T-helper 9 cell (primary cell): ENCODE results near the gene CBARP.
"Not testable (repeated sequence)": the region's sequence is repeated elsewhere in the genome, so short reads cannot be mapped to it uniquely, and the experiment has no call there.

ENCODE experiments used
- DNase-seq: peaks from one replicate; pipeline ENCODE4 v3.0.0-alpha.2; 2020

CBARP gene

DNA sequence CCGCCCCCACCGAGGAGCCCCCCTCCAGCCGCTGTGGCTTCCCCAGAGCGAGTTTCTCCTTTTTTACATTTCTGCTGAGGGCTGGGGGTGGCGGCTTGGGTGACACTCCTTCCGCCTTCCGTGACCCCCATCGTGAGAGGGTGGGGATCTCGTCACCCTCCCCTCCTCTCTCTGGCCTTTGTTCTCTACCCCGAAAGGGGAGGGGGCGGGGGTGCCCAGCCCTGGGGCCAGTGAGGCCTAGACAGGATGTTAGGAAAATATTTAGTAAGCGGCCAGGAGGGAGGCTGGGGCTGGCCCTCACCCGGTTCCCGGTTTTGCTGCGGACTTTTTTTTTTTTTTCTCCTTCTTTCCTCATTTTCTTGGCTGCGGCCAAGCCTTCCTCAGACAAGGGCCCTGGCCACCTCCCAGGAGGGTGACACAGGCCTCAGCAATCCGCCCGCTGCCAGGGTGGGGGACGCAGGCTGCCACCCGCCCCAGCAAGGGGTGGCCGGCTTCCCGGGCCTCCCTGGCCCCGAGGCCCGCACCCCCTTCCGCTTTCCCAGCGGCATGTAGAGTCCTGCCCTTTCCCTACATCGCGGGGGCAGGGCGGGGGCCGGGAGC lies 14.5 kb upstream of the CBARP start:
- DNase-seq = no peak

DNA sequence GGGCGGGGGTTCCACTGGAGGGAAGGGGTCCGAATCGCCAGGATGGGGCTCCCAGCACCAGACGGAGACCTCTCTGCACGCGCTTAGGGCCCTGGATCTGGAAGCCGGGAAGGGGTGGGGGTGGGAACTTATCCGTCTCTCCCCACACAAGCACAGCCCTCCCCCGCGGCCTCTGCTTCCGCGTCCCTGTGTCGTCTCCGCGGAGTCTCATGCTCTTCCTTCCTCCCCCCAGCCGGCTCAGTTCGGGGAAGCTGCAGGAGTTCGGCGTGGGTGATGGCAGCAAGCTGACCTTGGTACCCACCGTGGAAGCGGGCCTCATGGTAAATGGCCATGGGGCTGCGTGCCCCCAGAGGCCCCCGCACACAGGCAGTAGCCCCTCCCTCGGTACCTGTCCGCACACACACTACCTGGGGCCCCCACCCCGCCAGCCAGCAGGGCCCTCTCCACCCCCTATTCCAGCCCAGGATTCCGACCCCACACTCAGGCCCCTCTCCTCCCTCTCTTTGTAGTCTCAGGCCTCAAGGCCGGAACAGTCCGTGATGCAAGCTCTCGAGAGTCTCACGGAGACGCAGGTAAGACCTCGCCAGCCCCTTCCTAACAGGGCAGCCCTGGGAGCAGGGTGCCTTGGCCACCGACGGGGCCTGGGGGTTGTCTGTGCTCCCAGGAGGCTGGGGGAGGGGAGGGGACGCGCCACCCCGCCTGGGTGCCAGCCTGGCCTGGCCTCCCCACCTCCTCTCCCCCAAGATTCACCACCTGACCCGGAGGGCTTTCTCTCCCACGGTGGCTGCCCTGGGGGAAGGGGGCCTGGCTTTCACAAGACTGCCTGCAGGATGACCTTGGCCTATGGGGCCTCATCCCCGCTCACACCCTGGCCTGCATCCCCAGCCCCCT lies 13.8 kb upstream of the CBARP start:
- DNase-seq = peak; percentile 58

DNA sequence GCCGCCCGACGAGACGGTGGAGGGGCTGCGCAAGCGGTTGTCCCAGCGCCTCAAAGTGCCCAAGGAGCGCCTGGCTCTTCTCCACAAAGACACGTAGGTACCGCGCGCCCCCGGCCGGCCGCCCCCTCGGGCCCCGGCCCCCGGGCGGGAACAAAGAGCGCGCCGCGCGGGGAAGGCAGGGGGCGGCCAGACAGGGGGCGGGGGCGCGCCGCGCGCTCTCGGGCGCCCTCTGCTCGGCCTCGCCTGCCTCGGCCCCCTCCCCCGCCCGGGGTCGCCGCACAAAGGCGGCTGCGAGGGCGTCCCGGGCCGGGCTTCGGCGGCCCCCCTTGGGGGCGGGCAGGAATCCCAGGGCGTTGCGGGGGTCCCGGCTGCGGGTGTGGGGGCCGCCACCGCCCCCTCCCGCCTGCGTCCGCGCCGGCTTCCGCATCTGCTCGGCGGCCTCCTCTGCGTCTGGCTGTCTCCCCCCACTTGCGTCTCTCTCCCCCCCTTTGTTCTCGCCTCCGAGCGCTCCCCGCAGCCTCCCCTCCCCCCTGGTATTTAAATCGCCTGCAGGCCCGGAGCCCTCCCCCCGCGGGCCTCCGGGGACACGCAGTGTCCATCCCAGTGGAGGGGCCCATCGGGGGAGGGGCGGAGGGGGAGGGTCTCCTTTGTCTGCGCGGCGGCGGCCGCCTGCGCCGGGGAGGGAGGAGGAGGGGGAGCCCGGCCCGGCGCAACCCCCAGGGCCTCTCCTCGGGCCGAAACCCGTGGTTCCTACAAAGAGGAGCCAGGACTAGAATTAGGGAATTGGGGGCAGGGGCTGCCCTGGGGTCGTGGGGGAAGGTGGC lies 12.8 kb upstream of the CBARP start:
- peak; percentile 56 for DNase-seq

DNA sequence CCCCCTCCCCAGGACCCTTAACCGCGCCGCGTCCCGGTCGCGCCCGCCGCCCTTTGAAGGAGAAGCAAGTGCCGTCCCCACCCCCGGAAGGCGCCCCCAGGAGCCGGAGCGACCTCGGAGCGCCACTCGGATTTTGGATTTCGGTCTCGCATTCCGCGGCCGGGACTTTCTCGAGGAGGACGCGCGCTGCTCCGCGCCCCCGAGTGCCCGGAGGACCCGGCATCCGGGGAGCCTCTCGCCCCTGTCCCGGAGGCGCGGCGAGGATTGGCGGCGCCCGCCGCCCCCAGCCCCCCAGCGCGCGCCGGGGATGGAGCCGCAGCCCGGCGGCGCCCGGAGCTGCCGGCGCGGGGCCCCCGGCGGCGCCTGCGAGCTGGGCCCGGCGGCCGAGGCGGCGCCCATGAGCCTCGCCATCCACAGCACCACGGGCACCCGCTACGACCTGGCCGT lies 12.2 kb upstream of the CBARP start:
- no peak for DNase-seq

DNA sequence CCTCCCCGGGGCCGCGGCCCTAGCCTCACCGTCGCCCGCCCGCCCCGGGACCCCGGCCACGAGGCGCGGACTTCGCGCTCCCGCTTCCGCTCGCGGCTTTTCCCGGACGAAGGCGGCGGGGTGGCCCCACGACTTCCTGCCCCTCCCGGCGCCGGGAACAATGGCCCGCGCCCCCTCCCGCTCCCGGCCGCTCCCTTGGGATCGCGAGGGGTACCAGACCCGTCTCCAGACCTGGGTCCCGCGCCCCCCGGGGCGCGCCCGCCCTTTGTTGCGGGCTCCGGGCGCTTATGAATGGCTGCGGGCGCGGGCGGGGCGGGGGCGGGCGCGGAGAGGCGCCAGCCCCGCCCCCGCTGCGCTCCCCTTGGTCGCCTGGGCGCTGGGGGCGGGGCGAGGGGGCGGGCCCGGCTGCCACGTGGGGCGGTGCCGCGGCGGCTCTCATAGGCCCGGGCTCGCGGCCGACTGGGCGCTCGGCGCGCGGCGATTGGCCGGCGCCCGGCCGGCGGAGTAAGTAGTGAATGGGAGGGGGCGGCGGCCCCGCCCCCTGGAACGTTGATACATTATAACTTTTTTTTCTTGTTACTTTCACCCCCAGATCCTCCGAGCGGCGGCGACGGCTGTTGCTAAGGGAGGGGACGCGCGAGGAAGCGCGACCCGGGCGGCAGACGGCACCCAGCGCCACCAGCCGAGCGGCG lies 11.6 kb upstream of the CBARP start:
- peak; percentile 87 for DNase-seq

DNA sequence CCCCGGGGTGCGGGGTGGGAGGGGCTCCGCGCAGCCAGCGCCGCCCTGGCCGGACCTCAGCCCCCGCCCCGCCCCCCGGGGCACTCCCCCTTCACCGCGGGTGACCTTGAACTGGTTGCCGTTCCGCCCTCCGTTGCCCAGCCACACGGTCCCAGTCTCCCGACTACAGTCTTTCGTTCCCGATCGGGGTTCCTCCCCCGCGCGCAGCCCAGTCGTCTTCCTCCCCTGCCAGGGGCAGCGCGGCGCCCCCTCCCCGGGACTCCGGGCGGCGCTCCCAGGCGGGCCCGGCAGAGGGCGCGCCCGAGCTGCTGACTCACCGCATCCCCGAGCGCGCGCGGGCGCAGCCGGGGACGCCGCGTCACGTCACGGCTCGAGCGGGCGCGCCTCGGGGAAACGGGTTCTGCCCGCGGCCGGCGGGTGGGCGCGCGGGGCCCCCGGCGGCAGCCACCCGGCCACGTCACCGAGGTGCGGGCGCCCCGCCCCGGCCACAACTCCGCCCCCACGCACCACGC lies 11.0 kb upstream of the CBARP start:
- peak; percentile 83 for DNase-seq

DNA sequence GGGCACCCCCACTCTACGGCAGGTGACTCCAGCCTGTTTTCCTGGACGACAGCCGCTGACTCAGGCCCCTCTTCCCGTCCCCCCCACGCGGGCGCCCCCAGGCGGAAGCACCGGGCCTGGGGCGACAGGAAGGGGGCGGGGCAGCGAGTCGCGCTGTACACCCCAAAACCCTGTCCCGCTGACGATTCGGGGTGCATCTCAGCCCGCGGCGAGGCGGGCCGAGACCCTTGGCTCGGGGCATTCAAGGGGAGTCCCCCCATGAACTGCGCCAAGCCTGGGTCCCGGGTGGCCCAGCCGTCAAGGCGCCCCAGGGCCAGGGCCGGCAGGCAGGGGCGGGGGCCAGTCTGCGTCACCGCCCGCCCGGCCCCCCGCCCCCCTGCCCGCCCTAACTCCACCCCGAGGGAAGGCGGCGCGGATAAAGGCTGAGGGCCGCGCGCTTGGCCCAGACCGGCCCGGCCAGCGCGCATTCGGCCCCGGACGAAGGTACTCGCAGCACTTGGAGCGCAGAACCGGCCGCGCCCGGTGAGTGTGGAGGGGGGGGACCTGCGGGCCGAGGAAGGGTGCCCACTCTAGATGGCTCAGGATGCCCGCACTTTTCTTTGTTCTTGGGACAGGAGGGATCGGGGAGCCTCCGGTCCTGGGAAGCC lies 10.5 kb upstream of the CBARP start, which contains the start of gene MIDN:
TSS of gene MIDN (plus strand) at position 445 of the 647 bp plus-strand sequence. CDS start 1,714 bp downstream, outside the sequence.
- DNase-seq = peak; percentile 76

DNA sequence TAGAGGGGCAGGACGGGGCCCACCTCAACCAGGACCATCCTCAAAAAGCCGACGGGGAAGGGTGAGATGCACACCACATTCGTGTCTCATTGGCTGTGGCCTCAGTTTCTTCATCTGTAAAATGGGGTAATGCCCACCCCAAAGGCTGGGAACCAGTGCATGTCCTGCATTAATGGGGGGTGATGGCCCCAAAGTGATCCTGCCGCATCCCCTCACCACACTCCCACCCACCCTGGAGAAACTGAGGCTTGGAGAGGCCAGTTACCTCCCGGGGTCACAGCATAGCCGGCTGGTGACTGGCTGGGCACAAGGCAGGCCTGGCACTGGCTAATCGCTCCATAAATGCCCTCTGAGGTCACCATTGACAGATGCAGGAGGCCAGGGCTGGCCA lies 9.9 kb upstream of the CBARP start:
- DNase-seq = no peak

DNA sequence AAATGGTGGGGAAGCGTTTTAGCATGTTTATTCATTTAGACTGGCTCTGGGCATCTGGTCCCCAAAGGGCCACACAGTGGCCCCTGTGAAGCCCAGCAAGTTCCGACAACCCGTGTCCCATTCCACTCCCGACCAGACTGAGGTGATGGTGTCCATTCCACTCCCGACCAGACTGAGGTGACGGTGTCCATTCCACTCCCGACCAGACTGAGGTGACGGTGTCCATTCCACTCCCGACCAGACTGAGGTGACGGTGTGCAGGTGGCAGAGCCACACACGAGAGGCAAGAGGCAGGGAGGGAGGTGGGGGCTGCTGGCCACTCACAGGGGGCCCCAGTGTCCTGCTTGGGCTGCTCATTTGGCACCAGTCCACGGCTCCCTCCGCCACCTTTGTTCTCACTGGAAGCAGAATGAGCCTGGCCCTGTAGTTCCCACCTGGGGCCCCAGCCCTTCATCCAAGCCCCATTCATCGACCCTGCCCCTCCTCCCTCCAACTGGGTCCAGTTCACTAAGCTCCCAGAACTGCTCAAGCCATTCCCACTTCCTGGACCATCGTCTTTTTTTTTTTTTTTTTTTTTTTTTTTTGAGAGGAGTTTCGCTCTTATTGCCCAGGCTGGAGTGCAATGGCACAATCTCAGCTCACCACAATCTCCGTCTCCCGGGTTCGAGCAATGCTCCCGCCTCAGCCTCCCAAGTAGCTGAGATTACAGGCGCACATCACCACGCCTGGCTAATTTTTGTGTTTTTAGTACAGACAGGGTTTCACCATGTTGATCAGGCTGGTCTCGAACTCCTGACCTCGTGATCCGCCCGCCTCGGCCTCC lies 8.7 kb upstream of the CBARP start:
- not testable (repeated sequence) for DNase-seq

DNA sequence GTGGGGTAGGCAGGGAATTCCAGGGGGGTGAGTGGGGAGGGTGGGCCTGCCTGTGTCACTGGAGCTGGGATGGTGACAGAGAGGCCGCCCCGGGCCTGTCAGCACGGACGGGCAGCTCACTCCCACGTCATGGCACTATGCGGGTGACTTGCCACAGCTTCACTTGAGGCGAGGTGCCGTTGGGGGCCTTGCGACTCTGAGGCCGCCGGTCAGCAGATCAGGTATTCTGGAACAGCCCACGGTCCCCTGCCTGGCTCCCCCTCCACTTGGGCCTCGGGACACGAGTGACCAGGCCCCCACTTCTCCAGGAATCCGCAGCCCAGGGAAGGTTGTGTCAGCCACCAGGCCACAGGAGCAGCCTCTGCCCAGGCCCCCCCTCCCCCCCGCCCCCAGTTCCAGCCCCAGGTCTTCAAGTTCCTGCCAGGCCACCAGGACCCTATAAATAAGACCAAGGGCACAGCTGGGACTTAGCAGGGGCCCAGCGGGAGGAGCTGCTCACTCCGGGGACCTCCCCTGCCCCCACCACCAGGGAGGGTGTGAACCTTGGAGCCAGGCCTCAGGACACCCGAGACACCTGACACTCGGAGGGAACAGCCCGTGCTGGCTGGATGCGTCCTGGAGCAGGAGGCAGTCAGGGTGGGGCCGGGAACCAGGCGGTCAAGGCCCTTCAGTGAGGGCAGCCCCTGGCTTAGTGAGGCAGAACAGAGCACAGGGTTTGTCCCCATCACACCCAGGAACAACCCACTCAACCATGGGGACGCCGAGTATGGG lies 7.9 kb upstream of the CBARP start:
- DNase-seq = no peak

DNA sequence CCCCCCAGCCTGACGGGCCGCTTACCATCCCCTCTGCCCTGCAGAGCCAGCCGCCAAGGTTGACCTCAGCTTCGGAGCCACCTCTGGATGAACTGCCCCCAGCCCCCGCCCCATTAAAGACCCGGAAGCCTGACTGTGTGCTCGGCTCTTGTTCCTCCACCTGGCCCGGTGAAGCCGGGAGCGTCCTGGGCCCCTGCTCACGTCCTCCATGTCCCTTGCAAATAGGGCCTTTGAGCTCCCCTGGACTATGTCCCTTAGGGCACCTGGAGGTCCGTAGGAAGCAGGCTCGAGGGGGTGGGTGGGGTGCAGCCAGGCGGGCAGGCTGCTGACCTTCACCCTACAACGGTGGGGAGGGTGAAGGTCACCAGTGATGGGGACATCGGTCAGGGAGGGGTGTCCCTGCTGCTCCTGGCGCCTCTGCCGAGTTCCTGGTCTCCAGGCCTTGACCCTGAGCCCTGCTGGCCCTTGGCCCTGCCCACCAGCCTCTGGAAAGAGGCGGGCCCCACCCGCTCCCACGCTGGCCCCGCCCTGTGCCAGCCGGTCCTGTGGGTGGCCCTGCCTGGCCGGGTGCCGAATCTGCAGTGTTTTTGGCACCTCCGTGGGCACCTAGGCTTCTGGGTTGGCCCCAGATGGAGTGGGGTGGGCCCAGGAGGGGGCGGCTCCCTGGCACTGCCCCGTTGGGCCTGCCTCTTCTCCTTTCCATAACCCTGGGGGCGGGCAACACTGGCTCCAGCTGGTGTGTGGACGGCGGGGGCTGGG lies 7.1 kb upstream of the CBARP start:
- DNase-seq = no peak

DNA sequence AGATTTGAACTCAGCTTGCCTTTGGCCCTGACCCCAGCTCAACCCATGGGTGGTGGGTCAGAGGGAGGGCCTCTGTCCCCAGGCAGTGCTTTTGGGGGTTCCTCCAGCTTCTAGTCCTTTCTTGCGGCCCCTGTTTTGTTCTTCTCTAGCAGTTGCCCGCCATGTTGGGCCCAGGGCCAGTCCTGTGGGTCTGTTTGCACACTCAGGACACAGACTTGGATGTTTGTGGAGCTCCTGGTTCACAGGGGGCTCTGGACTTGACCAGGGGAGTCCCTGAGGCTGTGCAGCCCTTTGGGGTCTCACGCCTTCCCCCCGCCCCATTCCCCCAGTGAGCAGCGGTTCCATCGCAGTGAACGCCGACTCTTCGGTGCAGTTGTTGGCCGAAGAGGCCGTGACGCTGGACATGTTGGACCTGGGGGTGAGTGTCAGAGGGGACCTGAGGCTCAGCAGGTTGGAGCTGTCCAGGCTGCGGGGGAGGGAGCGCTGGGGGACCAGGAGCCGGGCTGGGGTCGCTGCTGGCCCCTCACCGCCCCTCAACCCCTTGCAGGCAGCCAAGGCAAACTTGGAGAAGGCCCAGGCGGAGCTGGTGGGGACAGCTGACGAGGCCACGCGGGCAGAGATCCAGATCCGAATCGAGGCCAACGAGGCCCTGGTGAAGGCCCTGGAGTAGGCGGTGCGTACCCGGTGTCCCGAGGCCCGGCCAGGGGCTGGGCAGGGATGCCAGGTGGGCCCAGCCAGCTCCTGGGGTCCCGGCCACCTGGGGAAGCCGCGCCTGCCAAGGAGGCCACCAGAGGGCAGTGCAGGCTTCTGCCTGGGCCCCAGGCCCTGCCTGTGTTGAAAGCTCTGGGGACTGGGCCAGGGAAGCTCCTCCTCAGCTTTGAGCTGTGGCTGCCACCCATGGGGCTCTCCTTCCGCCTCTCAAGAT lies 6.2 kb upstream of the CBARP start:
- DNase-seq = peak; percentile 83

DNA sequence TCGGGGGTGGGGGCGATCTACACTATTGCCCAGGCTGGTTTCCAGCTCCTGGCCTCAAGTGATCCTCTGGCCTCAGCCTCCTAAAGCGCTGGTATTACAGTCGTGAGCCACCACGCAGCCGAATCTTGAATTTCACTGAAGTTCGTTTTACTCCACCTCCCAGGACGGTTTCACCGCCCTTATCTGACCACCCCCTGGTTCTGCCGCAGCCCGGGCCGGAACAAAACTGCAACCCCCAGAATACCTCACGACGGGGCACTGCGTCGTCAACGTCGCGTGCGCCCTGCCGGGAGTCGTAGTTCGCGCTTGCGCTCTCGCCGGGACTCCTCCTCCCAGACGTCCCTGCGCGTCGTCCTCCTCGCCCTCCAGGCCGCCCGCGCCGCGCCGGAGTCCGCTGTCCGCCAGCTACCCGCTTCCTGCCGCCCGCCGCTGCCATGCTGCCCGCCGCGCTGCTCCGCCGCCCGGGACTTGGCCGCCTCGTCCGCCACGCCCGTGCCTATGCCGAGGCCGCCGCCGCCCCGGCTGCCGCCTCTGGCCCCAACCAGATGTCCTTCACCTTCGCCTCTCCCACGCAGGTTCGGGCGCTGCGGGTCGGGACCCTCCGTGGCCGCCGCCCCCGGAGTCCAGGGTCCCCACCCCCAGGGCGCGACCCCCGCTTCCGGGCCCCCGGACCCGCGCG lies 3.8 kb upstream of the CBARP start, which contains the start of gene ATP5F1D:
TSS of gene ATP5F1D (plus strand) at position 335 of the 679 bp plus-strand sequence. CDS start at position 435, 100 bp downstream.
- DNase-seq = peak; percentile 83

DNA sequence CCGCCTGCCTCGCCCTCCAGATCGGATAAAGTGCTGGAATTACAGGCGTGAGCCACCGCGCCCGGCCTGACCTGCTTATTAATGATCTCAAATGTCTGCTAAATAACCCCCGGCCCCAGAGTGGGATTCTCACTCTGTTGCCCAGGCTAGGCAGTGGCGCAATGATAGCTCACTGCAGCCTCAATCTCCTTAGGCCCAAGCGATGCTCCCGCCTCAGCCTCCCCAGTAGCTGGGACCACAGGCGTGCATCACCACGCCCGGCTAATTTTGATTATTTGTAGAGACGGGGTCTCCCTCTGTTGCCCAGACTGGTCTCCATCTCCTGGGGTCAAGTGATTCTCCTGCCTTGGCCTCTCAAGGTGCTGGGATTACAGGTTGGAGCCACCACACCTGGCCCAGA lies 3.1 kb upstream of the CBARP start:
- no peak for DNase-seq

DNA sequence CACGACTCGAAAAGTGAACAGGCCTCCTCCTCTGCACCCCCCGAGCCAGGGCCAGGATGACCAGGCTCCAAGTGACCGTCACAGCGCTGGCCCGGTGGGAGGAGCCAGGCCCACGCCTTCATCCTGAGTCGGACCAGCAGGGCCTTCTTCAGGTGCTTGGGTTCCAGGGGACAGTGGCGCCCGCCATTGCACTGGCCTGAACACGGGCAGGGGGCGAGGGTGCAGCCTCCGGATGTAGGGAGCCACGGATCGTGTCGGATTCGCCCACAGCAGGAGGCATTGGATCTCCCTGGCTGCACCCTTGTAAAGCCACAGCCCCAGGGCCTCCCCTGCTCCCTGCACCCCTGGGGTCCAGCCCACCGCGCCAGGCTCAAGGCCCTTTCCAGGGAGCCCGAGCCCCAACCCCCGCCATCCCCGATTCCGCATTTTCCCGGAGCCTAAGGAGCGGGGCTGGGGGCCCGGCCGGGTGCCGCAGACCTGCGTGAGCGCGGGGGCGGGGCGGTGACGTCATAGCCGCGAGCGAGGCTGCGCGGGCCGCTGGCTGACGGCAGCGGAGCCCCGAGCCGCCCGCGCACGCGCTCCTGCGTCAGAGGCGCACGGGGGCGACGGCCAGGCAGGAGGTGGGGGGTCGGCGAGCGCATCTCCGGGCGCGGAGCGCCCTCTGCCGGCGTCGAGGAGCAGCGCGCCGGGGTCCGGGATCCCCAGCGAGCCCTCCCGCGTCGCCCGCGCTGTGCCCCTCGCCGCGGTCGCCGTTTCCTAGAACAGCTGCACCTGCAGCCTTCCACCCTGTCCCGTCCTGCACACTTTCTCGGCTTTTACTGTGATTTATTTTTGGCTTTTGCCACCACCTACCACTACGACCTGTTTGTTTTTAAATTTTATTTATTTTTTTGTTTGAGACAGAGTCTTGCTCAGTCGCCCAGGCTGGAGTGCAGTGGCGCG lies 2.3 kb upstream of the CBARP start:
- peak; percentile 94 for DNase-seq

DNA sequence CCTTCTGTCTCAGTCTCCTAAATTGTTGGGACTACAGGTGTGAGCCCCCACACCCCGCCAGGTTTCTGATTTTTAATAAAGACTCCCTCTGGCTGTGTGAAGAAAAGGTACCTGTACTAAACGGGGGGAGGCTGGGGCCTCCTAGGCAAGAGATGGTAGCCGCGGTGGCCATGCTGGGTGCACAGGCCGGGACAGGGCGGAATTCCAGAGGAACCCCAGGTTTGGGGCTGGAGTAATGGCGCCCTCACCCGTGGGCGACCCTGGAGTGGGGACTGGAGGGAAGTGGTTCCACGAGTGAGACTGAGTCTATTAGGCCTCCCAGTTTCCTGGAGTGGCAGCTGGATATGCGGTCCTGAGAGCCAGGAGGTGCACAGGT lies 1.6 kb upstream of the CBARP start:
- DNase-seq = no peak
